Natural killer cell (primary cell): ENCODE data around the gene TBATA. TPM values are rescaled to one million over a fixed set of nuclear protein-coding genes. Genes with fewer than 3 reads are reported as not detected.

Source experiments
- ATAC-seq, 3 donors: fragments of 150-1000 bp in 2 of 3; fragments of 200-7000 bp in 1 of 3; cut with Tn5 transposase; 1 replicate in 1 of 3; 2 replicates in 2 of 3; pipeline ENCODE4 v1.10.0; 2021; ENCODE audit warnings: mild to moderate bottlenecking in 2 of 3, moderate library complexity in 2 of 3
- DNase-seq, 2 donors: peaks; one replicate each; pipeline versions ENCODE4 v3.0.0 to v3.0.0-alpha.2; 2013 to 2021; ENCODE audit warnings: mixed read lengths in 1 of 2
- H3K27ac ChIP-seq: one replicate; pipeline ENCODE4 v1.5.1; 2013; ENCODE audit warnings: mild to moderate bottlenecking, low read length
- H3K27me3 ChIP-seq: one replicate; pipeline ENCODE4 v1.6.1; 2013; ENCODE audit warnings: low read length; ENCODE audit not compliant: control insufficient read depth, insufficient read depth
- H3K36me3 ChIP-seq: one replicate; pipeline ENCODE4 v1.6.1; 2013; ENCODE audit warnings: low read length; ENCODE audit not compliant: control insufficient read depth, insufficient read depth
- H3K4me1 ChIP-seq: one replicate; pipeline ENCODE4 v1.6.1; 2013; ENCODE audit warnings: low read length; ENCODE audit not compliant: control insufficient read depth, insufficient read depth
- H3K4me3 ChIP-seq: one replicate; pipeline ENCODE4 v1.5.1; 2013; ENCODE audit warnings: low read length
- H3K9me3 ChIP-seq: one replicate; pipeline ENCODE4 v1.6.1; 2013; ENCODE audit warnings: low read length; ENCODE audit not compliant: control insufficient read depth, insufficient read depth
- H3K27ac Mint-ChIP-seq, 2 donors: one replicate each; pipeline ENCODE4 v1.8.0; 2022; ENCODE audit warnings: mild to moderate bottlenecking in 2 of 2, mixed read lengths in 2 of 2, moderate library complexity in 1 of 2
- H3K27me3 Mint-ChIP-seq, 2 donors: one replicate each; pipeline ENCODE4 v1.8.0; 2022; ENCODE audit warnings: low read depth in 2 of 2, mixed read lengths in 2 of 2
- H3K36me3 Mint-ChIP-seq: one replicate; pipeline ENCODE4 v1.8.0; 2022; ENCODE audit warnings: mixed read lengths
- H3K4me1 Mint-ChIP-seq, 2 donors: one replicate each; pipeline ENCODE4 v1.8.0; 2022; ENCODE audit warnings: mixed read lengths in 2 of 2
- H3K4me3 Mint-ChIP-seq: one replicate; pipeline ENCODE4 v1.8.0; 2022; ENCODE audit warnings: mild to moderate bottlenecking, moderate library complexity, mixed read lengths
- H3K9me3 Mint-ChIP-seq, 2 donors: one replicate each; pipeline ENCODE4 v1.8.0; 2022; ENCODE audit warnings: mixed read lengths in 2 of 2
- CTCF ChIP-seq: fragments of 200-600 bp; IDR thresholded peaks from one replicate; pipeline ENCODE4 v1.8.0; 2022; ENCODE audit warnings: antibody characterized with exemption
- WGBS: methylation state at CpG from one replicate; pipeline ENCODE4 v1.1.7; 2013; ENCODE audit warnings: missing lambda C conversion rate; ENCODE audit not compliant: insufficient coverage; 5-methylcytosine and 5-hydroxymethylcytosine counted together
- intact Hi-C: fragments of 100-400 bp; cut with micrococcal nuclease; formaldehyde crosslinking; loops from one replicate; pipeline ENCODE4 v1.14.2; 2022
- total RNA-seq, 4 donors: library from RNA; stranded (reverse); fragments of 120-200 nt in 1 of 4; gene quantifications; one replicate each; pipeline versions ENCODE4 v1.2.3 to v1.2.4, GENCODE V29; 2013 to 2022

The TBATA gene
- total RNA-seq, 3 donors from 2014 or later (not counting 1 experiment from before 2014, with no cell fraction given): 0.16 TPM; not detected in 2

GRCh38 chr10:70745555-70745954 is 39.6 kb downstream of the TBATA start:
- Histone ChIP-seq H3K27ac (no peak overlapping the region), H3K36me3 (no peaks in the 10 kb centered on the region), H3K27me3 (no peaks in the 10 kb centered on the region), H3K9me3 (no peaks in the 10 kb centered on the region), H3K4me3 (no peak overlapping the region), H3K4me1 (peaks cover 10% of the 10 kb centered on the region)
- no peak overlapping the region for H3K4me3 Mint-ChIP-seq
- WGBS: 93% methylated on average over 2 of the region's 2 CpGs
- peaks cover 0 to 19% of the 10 kb centered on the region in 2 donors for H3K4me1 Mint-ChIP-seq
- H3K36me3 Mint-ChIP-seq: no peaks in the 10 kb centered on the region
- DNase-seq (no peak), ATAC-seq (no peak)
- H3K9me3 Mint-ChIP-seq: no peaks in the 10 kb centered on the region
- no peak overlapping the region for H3K27ac Mint-ChIP-seq
- intact Hi-C loops: no loop called here
- TF ChIP-seq CTCF: no peak
- no peaks in the 10 kb centered on the region for H3K27me3 Mint-ChIP-seq

- H3K27me3 Mint-ChIP-seq: no peaks in the 10 kb centered on the region
- H3K4me1 ChIP-seq: peaks cover 10% of the 10 kb centered on the region
- no peak overlapping the region for H3K4me3 Mint-ChIP-seq
- H3K27ac Mint-ChIP-seq: no peak overlapping the region
- no peak overlapping the region for H3K27ac ChIP-seq
- no peaks in the 10 kb centered on the region for H3K9me3 ChIP-seq
- DNase-seq (no peak), ATAC-seq (no peak)
- H3K36me3 ChIP-seq: no peaks in the 10 kb centered on the region
- H3K4me1 Mint-ChIP-seq: peaks cover 0 to 19% of the 10 kb centered on the region in 2 donors
- 80% methylated on average over 5 of the region's 6 CpGs for WGBS
- H3K4me3 ChIP-seq: no peak overlapping the region
- no peaks in the 10 kb centered on the region for H3K36me3 Mint-ChIP-seq
- intact Hi-C loops: no loop called here
- no peak for TF ChIP-seq CTCF
- no peaks in the 10 kb centered on the region for H3K9me3 Mint-ChIP-seq
- no peaks in the 10 kb centered on the region for H3K27me3 ChIP-seq
Observed at GRCh38 chr10:70744617-70745143, 40.5 kb downstream of the TBATA start.

- Histone ChIP-seq H3K9me3 (no peaks in the 10 kb centered on the region), H3K27ac (no peak overlapping the region), H3K27me3 (no peaks in the 10 kb centered on the region), H3K4me1 (peaks cover 10% of the 10 kb centered on the region), H3K4me3 (no peak overlapping the region), H3K36me3 (no peaks in the 10 kb centered on the region)
- ATAC-seq (no peak), DNase-seq (no peak)
- no peak for TF ChIP-seq CTCF
- Mint-ChIP-seq H3K4me3 (no peak overlapping the region), H3K27ac (no peak overlapping the region), H3K36me3 (no peaks in the 10 kb centered on the region), H3K9me3 (no peaks in the 10 kb centered on the region), H3K27me3 (no peaks in the 10 kb centered on the region), H3K4me1 (peaks cover 0 to 19% of the 10 kb centered on the region in 2 donors)
- WGBS: 96% methylated on average over 13 of the region's 13 CpGs
- intact Hi-C loops: no loop called here
Observed at GRCh38 chr10:70743879-70744278, 41.3 kb downstream of the TBATA start.

- no peaks in the 10 kb centered on the region for H3K9me3 Mint-ChIP-seq
- H3K4me1 Mint-ChIP-seq: peaks cover 0 to 19% of the 10 kb centered on the region in 2 donors
- ATAC-seq: no peak
- H3K4me3 Mint-ChIP-seq: no peak overlapping the region
- Histone ChIP-seq H3K27ac (no peak overlapping the region), H3K4me3 (no peak overlapping the region), H3K9me3 (no peaks in the 10 kb centered on the region), H3K27me3 (no peaks in the 10 kb centered on the region), H3K4me1 (peaks cover 10% of the 10 kb centered on the region), H3K36me3 (no peaks in the 10 kb centered on the region)
- WGBS: 95% methylated on average over 17 of the region's 17 CpGs
- no peak for TF ChIP-seq CTCF
- H3K36me3 Mint-ChIP-seq: no peaks in the 10 kb centered on the region
- no peaks in the 10 kb centered on the region for H3K27me3 Mint-ChIP-seq
- no peak overlapping the region for H3K27ac Mint-ChIP-seq
- intact Hi-C loops: no loop called here
- no peak for DNase-seq
Observed at GRCh38 chr10:70743430-70743788, 41.8 kb downstream of the TBATA start.
